Measurements from ENCODE around the gene ZNF281.

Gene ZNF281

DNA sequence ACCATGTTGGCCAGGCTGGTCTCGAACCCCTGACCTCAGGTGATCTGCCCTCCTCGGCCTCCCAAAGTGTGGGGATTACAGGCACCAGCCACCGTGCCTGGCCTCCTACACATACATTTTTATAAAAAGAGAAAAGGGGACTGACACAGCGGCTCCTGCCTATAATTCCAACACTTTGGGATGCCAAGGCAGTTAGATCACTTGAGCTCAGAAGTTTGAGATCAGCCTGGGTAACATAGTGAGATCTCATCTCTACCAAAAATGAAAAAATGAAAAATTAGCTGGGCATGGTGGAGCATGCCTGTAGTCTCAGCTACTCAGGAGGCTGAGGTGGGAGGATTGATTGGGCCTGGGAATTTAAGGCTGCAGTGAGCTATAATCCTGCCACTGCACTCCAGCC lies 23.4 kb downstream of the ZNF281 start:
- DNase-seq (ENCODE audit: low read depth in 2 of 2), result no peak

DNA sequence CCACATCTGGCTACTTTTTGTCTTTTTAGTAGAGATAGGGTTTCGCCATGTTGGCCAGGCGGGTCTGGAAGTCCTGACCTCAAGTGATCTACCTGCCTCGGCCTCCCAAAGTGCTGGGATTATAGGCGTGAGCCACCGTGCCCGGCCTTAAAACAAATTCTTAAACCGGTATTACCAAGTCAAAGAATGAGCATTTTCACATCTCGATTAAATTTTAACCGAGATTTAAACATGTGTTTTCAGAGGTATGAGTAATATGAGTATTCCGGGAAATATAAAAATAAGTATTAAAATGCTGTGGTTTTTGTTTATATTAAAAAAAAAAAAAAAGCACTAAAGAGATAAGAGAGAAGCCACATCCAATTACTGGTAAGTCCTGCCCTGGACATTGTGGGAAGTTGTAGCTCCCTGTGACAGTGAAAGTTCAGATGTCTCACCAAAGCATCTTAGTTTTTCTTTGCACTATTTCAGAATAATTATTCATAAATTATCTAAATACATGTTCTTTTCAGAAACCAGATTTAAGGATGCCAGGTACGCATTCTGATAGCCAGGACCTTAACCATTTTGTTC lies 24.9 kb downstream of the ZNF281 start:
- DNase-seq (ENCODE audit: low read depth in 2 of 2), result no peak

DNA sequence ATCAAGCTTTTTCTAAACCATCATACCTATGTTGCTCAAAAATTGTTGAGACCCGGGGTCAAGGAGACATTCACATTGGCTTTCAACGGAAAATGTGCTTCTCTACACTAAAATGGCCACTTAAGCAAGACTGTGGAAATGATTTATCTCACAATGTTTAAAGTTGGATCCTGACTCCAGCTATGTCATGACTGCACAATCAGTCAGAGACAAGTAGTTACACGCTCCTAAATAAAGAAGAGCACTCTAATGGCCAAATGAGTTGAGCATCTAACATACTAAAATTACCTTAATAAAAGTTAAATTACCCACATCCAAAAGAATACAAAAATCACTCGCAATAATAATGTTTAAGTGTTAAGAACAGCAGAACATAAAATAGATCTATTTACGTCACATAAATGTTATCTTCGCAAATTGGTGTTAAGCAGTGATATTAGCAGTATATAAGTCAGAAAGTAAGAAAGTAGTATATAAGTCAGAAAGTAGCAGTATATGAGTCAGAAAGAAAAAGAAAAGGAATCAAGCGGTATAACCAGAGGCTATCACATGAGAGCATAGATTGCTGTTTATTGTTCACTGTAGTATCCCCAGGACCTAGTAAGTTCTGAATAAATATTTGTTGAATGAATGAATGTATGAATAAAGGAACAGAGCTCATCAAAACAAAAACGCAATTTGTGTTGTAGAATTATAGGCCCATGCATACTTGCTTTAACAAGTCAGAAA lies 28.4 kb downstream of the ZNF281 start:
- DNase-seq (ENCODE audit: low read depth in 2 of 2), result no peak

DNA sequence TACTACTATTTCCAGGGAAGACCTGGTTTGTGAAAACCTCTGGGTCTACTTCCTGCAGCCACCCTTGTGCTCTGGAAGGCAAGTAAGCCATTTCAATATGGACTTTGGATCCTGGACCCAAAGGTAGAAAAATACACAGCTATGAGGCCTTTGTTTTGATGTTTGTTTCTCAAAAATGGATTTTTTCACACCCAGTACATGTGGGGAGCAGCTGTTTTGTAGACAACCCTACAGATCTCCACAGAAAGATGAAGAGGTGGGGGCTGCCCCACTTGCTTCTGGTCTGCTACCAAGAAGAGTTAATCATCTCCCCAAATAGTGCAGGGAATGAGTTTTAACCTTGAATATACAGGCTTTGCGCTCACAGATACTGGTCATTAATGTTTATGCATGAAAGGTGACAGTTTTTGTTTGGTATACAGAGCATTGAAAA lies 29.2 kb downstream of the ZNF281 start:
- DNase-seq (ENCODE audit: low read depth in 2 of 2), result no peak

DNA sequence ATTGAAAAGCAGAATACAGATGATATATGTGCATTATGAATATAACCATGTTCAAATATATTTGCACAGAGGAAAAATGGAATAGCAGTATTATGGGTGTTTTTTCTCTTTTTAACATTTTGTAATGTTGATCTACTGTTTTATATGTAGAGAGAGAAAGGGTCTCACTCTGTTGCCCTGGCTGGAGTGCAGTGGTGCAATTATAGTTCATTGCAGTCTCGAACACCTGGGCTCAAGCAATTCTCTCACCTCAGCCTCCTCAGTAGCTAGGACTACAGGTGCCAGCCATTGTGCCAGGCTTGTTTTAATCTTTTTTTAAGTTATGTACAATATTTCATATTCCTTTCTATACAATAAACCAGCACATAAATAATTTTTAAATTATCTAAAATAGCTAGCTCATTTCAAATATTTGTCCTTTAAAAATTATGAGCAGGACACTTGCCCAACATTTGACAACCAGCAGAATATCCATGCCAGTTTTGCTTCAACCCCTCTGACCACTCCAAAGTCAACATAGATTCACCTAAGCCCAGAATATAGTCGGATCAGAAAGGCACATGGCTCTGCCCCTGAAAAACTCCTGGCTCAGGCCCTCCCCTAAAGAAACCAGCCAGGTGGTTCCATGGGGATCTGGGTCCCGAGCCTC lies 29.8 kb downstream of the ZNF281 start:
- DNase-seq (ENCODE audit: low read depth in 2 of 2), result no peak

DNA sequence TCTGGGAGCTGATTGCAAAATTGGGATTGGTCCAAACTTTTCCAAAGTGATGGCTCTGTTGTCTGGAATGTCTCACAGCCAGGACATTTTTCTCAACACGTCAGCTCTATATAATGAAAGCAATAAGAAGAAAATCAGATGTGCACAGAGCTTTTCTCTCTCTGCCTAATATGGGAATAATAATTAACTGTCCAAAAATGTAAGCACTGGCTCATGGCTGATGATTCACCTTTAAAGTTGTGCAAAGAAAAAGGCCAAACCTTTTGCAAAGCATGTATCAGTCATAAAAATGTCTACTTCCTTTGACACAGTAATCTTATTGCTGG lies 30.4 kb downstream of the ZNF281 start:
- peak; percentile 99 for DNase-seq (ENCODE audit: low read depth in 2 of 2)

DNA sequence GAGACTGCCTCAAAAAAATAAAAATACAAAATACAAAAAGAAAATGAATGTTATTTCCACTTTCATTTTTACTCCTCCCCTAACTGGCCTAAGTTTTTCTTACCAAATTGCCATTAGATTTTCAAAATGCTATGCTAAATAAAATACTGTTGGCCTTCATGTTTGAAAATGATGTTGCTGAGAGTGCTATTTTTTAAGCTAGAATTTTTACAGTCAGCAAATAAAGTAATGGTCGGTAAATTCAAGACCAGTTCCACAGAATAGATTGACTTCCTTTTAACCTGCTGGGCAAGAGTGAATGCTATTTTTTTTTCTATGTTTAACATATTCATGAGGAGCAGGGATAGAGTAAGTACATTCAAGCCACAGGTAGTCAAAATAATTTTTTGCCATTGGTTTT lies 31.7 kb downstream of the ZNF281 start:
- no peak for DNase-seq (ENCODE audit: low read depth in 2 of 2)

DNA sequence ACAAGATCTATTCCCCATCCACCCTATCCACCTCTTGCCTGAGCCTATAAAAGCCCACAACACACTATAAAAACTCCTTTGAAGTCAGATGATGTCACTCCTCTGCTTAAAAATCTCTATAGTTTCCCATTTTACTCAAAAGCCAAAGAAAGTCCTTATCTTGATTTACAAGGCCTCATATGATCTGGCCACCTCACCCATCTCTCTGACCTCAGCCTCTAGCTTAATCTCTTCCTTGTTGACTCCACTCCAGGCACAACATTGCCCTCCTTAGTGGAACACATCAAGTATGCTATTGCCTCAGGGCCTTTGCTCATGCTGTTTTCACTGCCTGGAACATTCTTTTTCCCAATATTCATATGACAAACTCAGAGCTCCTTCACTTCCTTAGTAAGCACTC lies 33.3 kb downstream of the ZNF281 start:
- DNase-seq (ENCODE audit: low read depth in 2 of 2), result no peak

DNA sequence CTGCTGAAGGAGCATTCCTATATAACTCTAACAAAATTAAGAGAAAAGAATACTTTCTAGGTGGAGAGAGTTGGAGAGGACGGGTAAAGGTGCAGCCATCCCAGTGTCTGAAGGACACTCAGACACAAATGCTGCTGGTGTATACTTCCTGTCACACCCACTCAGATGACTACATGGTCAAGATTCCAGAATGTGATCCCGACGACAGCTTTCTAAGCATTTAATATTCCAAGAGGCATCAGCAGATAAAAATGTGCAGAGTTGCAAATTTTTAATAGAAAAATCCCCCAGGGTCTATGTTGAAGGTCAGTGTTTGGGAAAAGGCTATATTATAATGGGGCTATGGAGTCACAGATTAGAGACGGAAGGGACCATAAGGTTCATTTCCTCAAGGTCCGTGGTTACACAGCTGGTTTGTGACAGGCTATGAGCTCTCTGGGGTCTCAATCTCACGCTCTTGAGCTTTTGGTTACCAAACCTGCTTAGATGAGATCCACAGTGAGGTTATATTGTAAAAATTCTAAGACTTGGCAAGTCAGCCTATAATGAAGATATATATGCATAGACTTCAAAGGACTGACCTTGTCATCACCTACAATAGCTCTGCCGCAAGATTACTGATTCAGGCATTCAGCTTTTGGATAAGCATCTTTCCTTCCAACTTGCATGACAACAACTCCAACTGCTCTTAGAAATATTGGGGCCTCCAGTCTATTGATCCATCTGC lies 35.1 kb downstream of the ZNF281 start:
- peak; percentile 75 to 78 for DNase-seq (ENCODE audit: low read depth in 2 of 2)

DNA sequence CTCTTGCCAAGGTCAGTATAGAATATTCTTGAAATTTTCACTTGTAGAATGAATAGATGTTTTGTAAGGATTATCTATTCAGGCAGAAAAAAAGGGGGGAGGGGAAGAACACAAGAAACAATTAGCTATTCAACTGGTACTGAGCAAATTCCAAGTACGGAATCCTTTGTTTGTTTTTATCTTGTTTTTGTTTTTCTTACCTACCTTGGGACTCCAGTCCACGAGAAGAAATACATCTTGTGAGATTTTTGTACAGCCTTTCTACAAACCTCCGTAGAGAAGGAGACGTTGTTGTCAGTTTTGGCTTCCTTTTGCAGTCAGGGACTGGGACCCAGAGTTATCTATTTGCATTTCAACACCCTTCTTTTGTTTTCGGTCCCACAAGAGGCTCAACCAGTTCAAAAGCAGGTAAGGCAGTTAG lies 36.0 kb downstream of the ZNF281 start:
- DNase-seq (ENCODE audit: low read depth in 2 of 2), result no peak

DNA sequence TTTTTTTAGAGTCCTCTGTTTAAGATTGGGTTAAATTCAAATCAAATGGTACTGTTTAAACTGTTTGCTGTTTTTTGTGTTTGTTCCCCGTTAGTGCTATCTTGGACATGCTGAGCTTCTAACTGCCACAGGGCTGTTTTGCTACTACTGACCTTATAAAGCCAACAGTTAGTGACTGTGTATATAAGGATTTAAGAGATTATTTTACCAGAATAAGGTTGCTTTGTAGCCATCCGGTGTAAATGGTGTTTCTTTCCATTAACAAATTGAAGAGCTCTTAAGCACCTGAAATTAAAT lies 37.0 kb downstream of the ZNF281 start:
- DNase-seq (ENCODE audit: low read depth in 2 of 2), result no peak

DNA sequence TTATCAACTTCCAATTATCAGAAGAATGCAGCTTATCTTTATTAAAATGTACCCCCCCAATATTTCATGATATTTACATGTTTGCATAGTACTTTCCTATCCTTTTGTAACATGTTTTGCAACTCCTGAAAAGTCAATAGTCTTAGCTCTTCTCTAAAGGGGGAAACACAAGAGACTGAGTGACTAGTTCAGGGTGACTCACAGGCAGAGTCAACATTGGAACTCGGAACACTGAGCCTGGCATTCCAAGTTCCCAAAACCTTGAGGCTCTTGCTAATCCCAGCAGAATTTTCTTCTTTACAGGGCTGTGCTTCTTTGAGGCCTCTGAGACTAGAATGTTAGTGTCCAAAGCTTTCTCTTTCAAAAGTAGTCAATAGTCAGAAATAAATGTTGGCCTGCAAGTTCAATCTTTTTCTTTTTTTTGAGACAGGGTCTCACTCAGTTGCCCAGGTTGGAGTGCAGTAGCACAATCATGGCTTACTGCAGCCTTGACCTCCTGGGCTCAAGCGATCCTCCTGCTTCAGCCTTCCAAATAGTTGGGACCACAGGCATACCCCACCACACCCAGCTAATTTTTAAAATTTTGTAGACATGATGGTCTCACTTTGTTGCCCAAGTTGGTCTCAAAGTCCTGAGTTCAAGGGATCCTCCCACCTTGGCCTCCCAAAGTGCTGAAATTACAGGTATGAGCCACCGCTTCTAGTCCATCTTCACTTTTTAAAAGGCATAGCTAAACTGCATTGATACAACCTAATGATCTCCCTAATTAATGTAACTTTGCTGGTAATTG lies 37.5 kb downstream of the ZNF281 start:
- peak in 1 of 2 experiments; percentile 56 for DNase-seq (ENCODE audit: low read depth in 2 of 2)

DNA sequence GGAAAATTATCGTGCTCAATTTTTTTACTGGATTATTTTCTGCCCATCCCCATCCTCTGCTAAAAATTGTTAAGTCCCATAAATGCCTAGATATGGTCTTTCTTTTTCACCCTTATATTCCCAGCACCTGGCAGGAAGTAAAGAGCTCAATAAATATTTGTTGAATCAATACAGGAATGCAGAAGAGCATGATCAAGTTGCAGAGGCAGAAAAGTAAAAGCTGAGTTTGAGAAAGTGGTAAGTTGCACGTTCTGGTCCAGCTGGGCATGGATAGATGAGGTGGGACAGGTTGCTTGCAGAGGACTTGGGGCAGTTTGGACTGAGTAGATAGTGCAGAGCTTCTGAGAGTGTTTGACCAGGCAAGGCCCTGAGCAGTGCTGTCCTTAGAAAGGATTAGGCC lies 40.1 kb downstream of the ZNF281 start:
- DNase-seq (ENCODE audit: low read depth in 2 of 2), result no peak

DNA sequence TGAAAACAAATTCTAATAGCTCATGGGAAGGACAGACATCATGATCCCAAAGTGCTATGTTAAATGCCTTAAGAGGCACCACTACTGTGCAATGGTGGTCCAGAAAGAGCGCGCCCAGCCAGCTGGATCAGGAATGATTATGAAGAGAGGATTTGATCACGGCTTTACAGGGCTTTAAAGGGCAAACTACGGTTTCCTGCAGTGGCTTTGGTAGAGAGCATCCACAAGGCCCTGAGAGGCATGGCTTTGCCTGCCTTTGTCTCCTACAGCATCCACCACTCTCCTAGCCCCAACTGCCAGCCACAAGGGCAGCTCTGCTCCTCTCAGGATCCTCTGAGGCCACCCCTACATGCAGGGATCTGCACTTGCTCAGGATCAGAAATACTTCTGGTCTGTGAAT lies 40.7 kb downstream of the ZNF281 start:
- DNase-seq (ENCODE audit: low read depth in 2 of 2), result no peak

DNA sequence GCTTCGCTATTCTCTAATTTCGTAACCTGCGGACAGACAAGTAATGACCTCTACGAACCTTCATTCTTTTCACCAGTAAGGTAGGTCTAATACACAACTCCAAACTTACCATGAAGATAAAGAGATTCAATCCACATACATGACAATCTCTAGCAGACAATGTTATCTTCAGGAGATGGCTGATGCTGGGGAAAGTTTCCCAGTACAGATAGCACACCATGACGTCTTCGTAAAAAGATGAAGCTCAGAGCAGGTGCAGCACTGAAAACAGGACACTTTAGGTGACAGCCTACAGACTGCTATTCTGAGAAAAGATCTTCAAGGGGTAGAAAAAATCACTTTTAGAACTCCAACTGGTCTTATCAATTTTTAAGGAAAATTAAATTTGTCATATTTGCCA lies 41.3 kb downstream of the ZNF281 start:
- no peak for DNase-seq (ENCODE audit: low read depth in 2 of 2)

DNA sequence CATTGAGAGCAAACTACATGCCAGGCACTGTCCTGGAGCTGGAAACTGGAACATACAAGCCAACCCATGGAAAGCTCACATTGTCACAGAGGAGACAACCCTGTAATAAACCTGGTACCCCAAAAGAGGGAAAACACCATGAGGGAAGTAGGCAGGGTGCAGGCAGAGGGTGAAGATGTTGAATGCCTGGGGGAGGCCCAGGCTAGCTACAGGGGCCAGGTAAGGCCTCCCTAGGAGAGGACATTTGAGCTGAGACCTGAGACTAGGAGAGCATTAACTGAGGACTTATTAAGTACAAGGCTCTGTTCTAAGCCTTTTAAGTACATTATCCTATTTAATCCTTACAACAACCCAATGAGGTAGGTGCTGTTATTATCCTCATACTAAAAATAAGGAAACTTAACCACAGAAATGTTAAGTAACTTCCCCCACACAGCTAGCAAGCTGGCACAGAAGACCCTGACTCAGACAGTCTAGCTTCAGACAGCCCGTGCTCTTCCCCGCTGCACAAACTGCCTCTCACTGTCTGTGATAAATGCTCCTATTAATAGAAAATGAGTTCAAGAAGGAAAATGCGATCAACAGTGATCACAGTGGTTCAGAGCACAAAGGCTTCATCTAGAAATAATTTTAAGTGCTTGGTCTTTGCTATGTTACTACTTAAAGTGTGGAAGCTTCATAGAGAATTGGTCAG lies 41.8 kb downstream of the ZNF281 start:
- peak; percentile 88 to 89 for DNase-seq (ENCODE audit: low read depth in 2 of 2)

DNA sequence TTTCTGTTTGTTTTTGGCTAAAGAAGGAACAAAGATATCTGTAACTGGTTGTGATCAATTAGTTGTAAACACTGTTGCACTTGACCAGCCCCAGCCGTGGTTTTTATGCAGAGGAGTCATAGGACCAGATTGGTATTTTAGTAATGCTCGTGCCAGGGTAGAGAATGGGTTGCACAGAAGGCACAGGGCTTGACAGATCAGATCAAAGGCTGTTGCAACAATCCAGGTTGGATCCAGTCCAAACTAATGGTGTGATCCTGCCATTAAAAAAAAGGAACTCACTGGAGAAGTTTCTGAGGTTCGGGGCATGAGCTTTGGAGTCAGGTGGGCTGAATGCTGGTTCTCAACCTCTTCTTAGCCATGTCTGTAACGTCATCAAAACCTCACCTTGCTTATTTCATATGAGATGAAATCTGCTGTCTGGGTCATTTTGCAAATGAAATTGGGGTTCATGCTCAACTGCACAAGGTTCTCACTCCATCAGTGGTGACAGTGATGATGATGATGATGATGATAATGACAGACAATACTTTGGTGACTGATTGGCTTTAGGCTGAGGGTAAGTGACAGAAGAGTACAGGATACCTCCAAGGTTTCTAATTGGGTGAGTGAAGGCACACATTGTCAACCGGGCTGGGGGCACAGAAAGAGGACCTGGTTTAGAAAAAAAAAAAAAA lies 43.1 kb downstream of the ZNF281 start:
- no peak for DNase-seq (ENCODE audit: low read depth in 2 of 2)

DNA sequence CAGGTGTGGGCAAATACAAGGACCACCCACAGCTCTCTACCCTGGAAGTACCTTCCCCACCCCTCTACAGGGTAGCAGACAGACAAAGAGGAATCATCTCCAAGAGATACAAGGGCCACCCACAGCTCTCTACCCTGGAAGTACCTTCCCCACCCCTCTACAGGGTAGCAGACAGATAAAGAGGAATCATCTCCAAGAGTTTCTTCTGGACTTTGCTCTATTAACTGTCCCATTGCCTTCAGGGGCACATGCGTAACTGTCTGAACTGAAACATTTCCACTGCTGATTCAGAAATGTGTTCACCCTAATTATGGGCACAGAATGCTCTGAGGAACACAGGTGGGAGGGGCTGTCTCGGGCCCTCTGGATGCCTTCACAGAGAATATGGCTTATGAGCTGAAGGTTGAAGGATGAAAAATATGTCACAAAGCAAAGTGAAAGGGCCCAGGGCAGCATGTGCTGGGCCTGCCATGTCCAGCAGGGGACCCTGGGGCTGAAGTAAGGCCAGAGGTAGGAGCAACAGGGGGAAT lies 43.9 kb downstream of the ZNF281 start:
- DNase-seq (ENCODE audit: low read depth in 2 of 2), result no peak

DNA sequence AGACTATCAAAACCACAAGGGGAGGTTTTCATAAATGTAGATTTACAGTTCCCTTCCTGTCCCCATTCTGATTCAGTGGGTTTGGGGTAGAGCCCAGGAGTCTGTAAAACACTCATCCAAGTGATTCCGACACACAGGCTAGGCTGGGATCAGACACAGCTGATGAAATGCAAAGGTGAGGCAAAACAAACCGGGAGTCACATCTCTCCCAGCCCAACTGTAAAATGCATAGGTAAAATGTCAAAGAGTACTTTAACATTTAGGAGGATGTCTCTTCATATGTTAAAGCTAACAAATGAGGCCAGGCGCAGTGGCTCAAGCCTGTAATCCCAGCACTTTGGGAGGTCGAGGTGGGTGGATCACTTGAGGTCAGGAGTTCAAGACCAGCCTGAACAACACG lies 45.0 kb downstream of the ZNF281 start:
- DNase-seq (ENCODE audit: low read depth in 2 of 2), result peak in 1 of 2 experiments; percentile 34

DNA sequence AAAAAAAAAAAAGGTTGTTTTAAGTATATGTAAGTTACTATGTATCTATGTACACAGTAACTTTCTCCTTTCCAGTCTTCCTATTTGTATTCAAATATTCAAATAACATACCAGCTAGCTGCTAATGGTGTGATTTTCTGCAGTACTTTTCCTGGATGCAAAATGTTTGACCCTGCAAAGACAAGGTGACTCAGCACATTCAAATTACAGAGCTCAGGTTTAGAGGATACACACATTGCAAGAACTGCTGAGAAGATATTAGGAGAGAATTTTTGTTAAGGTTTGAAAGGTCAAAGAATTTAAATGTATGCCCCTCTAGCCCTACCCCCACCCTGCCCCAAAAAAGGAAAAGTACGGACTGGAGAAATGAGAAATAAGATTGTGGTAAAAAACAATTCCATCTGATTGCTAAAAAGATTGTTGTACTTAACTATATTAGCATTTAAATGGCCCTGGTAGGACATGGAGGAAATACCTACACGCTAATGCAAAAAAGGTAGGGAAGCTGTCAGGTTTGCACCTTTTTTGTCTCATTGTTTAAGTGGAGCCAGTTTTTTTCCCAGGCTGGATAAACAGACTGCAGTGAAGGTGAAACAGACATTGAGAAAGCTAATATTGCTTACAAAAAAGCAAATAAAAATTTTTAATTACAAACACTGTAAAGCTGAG lies 45.6 kb downstream of the ZNF281 start:
- DNase-seq (ENCODE audit: low read depth in 2 of 2), result no peak
